Epithelial cell of esophagus (primary cell): ENCODE measurements around the gene CCL20.
A peak's percentile ranks its signal among the peaks of the same experiment; 100 is the strongest.

Experiments
- DNase-seq: peaks from one replicate; pipeline ENCODE4 v3.0.0; 2010; ENCODE audit warnings: low read depth
- H3K4me3 ChIP-seq: 2 replicates; pipeline ENCODE4 v1.5.1; 2011; ENCODE audit warnings: mild to moderate bottlenecking, low read length, control low read depth
- CTCF ChIP-seq: IDR thresholded peaks from 2 replicates; pipeline ENCODE4 v1.5.1; 2011; ENCODE audit warnings: low read depth, mild to moderate bottlenecking, low read length, control low read depth, inconsistent platforms; ENCODE audit not compliant: insufficient read depth; ENCODE audit errors: missing control alignments

The CCL20 gene

GRCh38 chr2:227802882-227803281 is 10.8 kb upstream of the CCL20 start:
- peak; percentile 61 for DNase-seq
- TF ChIP-seq CTCF, result no peak
- no peak overlapping the region for H3K4me3 ChIP-seq

- no peak overlapping the region for H3K4me3 ChIP-seq
- DNase-seq, result no peak
- no peak for TF ChIP-seq CTCF
Observed at GRCh38 chr2:227804975-227805374, 8.7 kb upstream of the CCL20 start.

GRCh38 chr2:227805578-227805977 is 8.1 kb upstream of the CCL20 start:
- no peak overlapping the region for H3K4me3 ChIP-seq
- no peak for DNase-seq
- TF ChIP-seq CTCF, result no peak

- DNase-seq, result no peak
- H3K4me3 ChIP-seq, result no peak overlapping the region
- TF ChIP-seq CTCF, result no peak
Observed at GRCh38 chr2:227808936-227809335, 4.7 kb upstream of the CCL20 start.

- H3K4me3 ChIP-seq, result no peak overlapping the region
- DNase-seq, result no peak
- TF ChIP-seq CTCF, result no peak
Observed at GRCh38 chr2:227812001-227812400, 1.6 kb upstream of the CCL20 start.

GRCh38 chr2:227813229-227813561 is 447 bp upstream of the CCL20 start:
- TF ChIP-seq CTCF, result no peak
- no peak overlapping the region for H3K4me3 ChIP-seq

GRCh38 chr2:227815066-227815465 is 1.4 kb downstream of the CCL20 start:
- H3K4me3 ChIP-seq, result no peak overlapping the region
- no peak for TF ChIP-seq CTCF
- DNase-seq, result no peak

More at GRCh38 chr2:227813229-227813561, 447 bp upstream of the CCL20 start:
- no peak for DNase-seq
